K562 (cell line): ENCODE measurements around the gene BCAS4. TPM values are rescaled to one million over a fixed set of nuclear protein-coding genes. Genes with fewer than 3 reads are reported as not detected.
"Not testable (repeated sequence)": the region's sequence is repeated elsewhere in the genome, so short reads cannot be mapped to it uniquely, and the experiment has no call there.

Experiments
- ATAC-seq: fragments of 200-7000 bp; cut with Tn5 transposase; 3 replicates; pipeline ENCODE4 v1.9.1; 2020; ENCODE audit warnings: moderate library complexity
- BruUV-seq: library from RNA; stranded (reverse); fragments of 400-500 nt; replicated peaks from 2 replicates; lab custom pipeline; 2021; lab: Mats Ljungman, UMichigan
- CTCF ChIA-PET: fragments of 300-600 bp; formaldehyde crosslinking; extraction: SDS; loops from one replicate; lab custom pipeline; 2021; ENCODE audit warnings: low intra/inter-chr PET ratio; lab: Yijun Ruan, JAX
- POLR2A ChIA-PET: fragments of 300-600, 350-650 bp; sonication (Branson Sonifier 250); formaldehyde crosslinking; extraction: SDS; loops from one replicate; lab custom pipeline; 2021; ENCODE audit warnings: antibody characterized with exemption, inconsistent platforms; lab: Yijun Ruan, JAX
- DNase-seq, 4 experiments: peaks; one replicate each; pipeline versions ENCODE4 v3.0.0 to v3.0.0-alpha.2; 2011 to 2018; ENCODE audit warnings: low spot score in 3 of 4, mixed read lengths in 3 of 4; ENCODE audit errors: extremely low read depth in 1 of 4
- FAIRE-seq: peaks from 2 replicates; lab custom pipeline; 2011; peaks lifted over from hg19 to GRCh38; lab: Jason Lieb, UNC
- H2AFZ ChIP-seq: 2 replicates; pipeline ENCODE4 v1.6.0; 2011; ENCODE audit warnings: low read depth, low read length, control low read depth, inconsistent platforms
- H3K27ac ChIP-seq: fragments of 200-600 bp; 3 replicates; pipeline ENCODE4 v1.8.0; 2011; ENCODE audit warnings: low read depth, mild to moderate bottlenecking, control low read depth, inconsistent platforms, low read length, moderate library complexity, mixed read lengths; ENCODE audit errors: extremely low read depth
- H3K27me3 ChIP-seq, 2 experiments: fragments of 300-600 bp in 1 of 2; 2 replicates in 1 of 2; 3 replicates in 1 of 2; pipeline versions ENCODE4 v1.6.0 to v1.8.0; 2011; ENCODE audit warnings: inconsistent platforms in 2 of 2, low read length in 2 of 2, mild to moderate bottlenecking in 1 of 2, mixed read lengths in 1 of 2, moderate library complexity in 1 of 2; ENCODE audit not compliant: control insufficient read depth in 2 of 2, insufficient read depth in 2 of 2
- H3K36me3 ChIP-seq: fragments of 300-600 bp; 3 replicates; pipeline ENCODE4 v1.8.0; 2011; ENCODE audit warnings: mild to moderate bottlenecking, low read length, inconsistent platforms; ENCODE audit not compliant: control insufficient read depth, insufficient read depth
- H3K4me1 ChIP-seq, 2 experiments: fragments of 200-600 bp in 1 of 2; replicated peaks in 1 of 2; 2 replicates in 1 of 2; 3 replicates in 1 of 2; pipeline versions ENCODE4 v1.5.1 to v1.8.0; 2011; ENCODE audit warnings: inconsistent platforms in 2 of 2, low read length in 2 of 2, mild to moderate bottlenecking in 1 of 2, mixed read lengths in 1 of 2, moderate library complexity in 1 of 2; ENCODE audit not compliant: control insufficient read depth in 2 of 2, insufficient read depth in 2 of 2
- H3K4me2 ChIP-seq: 2 replicates; pipeline ENCODE4 v1.6.1; 2011; ENCODE audit warnings: low read length, control low read depth, inconsistent platforms, mixed read lengths; ENCODE audit not compliant: insufficient read depth
- H3K4me3 ChIP-seq: fragments of 200-600 bp; sonication (generic), shearing (Covaris generic); 2 replicates; pipeline ENCODE4 v1.5.1; 2016; ENCODE audit warnings: control low read depth, inconsistent platforms
- H3K79me2 ChIP-seq: fragments of 200-600 bp; 3 replicates; pipeline ENCODE4 v1.8.0; 2011; ENCODE audit warnings: low read length, inconsistent platforms; ENCODE audit not compliant: control insufficient read depth, insufficient read depth
- H3K9ac ChIP-seq, 2 experiments: 2 replicates each; pipeline versions ENCODE4 v1.6.0 to v1.6.1; 2011; ENCODE audit warnings: low read depth in 2 of 2, low read length in 2 of 2, control low read depth in 1 of 2, inconsistent platforms in 1 of 2, mild to moderate bottlenecking in 1 of 2, mixed read lengths in 1 of 2; ENCODE audit not compliant: insufficient read depth in 1 of 2
- H3K9me1 ChIP-seq: one replicate; pipeline ENCODE4 v1.6.0; 2011; ENCODE audit warnings: inconsistent platforms, mild to moderate bottlenecking, low read length, moderate library complexity; ENCODE audit not compliant: control insufficient read depth, insufficient read depth
- H3K9me3 ChIP-seq: replicated peaks from 2 replicates; pipeline ENCODE4 v1.5.1; 2011; ENCODE audit warnings: low read depth, low read length, inconsistent platforms; ENCODE audit not compliant: control insufficient read depth, insufficient read depth
- H4K20me1 ChIP-seq: replicated peaks from 2 replicates; pipeline ENCODE4 v1.6.1; 2011; ENCODE audit warnings: low read length, inconsistent platforms, mixed read lengths; ENCODE audit not compliant: control insufficient read depth, insufficient read depth
- DPF2 ChIP-seq: fragments of 450-650 bp; IDR thresholded peaks from 2 replicates; pipeline ENCODE4 v1.6.1; 2016
- EHMT2 ChIP-seq: fragments of 450-650 bp; IDR thresholded peaks from 2 replicates; pipeline ENCODE4 v1.6.1; 2018; ENCODE audit warnings: antibody characterized with exemption
- SMARCA4 ChIP-seq: fragments of 450-650 bp; IDR thresholded peaks from 2 replicates; pipeline ENCODE4 v1.6.1; 2016
- SOX6 ChIP-seq: fragments of 450-650 bp; IDR thresholded peaks from 2 replicates; pipeline ENCODE4 v1.6.1; 2014; ENCODE audit warnings: mild to moderate bottlenecking
- ZBTB11 ChIP-seq, 3 experiments: fragments of 200-800 bp in 1 of 3; fragments of 250-450 bp in 1 of 3; fragments of 450-650 bp in 1 of 3; sonication (Bioruptor Pico) in 1 of 3; sonication (Bioruptor generic) in 1 of 3; formaldehyde crosslinking in 1 of 3; IDR thresholded peaks; 2 replicates each; pipeline versions ENCODE4 v1.6.1 to v1.8.0; 2016 to 2022; ENCODE audit warnings: mild to moderate bottlenecking in 2 of 3, missing genetic modification characterization in 2 of 3, missing compliant biosample characterization in 1 of 3, moderate library complexity in 1 of 3
- WGBS: fragments of 100-300 bp; shearing (Covaris generic); methylation state at CpG from one replicate; pipeline ENCODE4 v1.1.6; 2016; ENCODE audit warnings: low coverage, mixed read lengths; ENCODE audit not compliant: insufficient coverage; ENCODE audit errors: missing lambda C conversion rate; 5-methylcytosine and 5-hydroxymethylcytosine counted together
- in situ Hi-C: fragments of 300-500 bp; cut with MboI; formaldehyde crosslinking; loops from 4 replicates; pipeline ENCODE4 v1.15.0; 2018; ENCODE audit warnings: inconsistent platforms, mixed read lengths
- intact Hi-C: fragments of 100-400 bp; cut with micrococcal nuclease; formaldehyde crosslinking; loops from 2 replicates; pipeline ENCODE4 v1.14.2; 2022
- polyA plus RNA-seq, 8 experiments: library from polyadenylated mRNA; depleted of rRNA in 4 of 8; stranded (reverse) in 5 of 8; unstranded in 3 of 8; fragments of >200 nt; fragmentation: Nextera tagmentation in 2 of 8; fragmentation: Illumina TruSeq in 1 of 8; extraction: Ambion mirVana in 2 of 8; extraction: Trizol in 1 of 8; gene quantifications; 2 replicates each; pipeline versions ENCODE4 v1.2.1 to v1.2.3, GENCODE V29; 2011 to 2014; ENCODE audit warnings: inconsistent platforms in 1 of 8, missing spikeins in 1 of 8
- total RNA-seq, 7 experiments: library from RNA; depleted of rRNA in 6 of 7; stranded (reverse); fragments of >200 nt in 6 of 7; fragmentation: Illumina TruSeq in 2 of 7; extraction: Trizol in 2 of 7; gene quantifications; 2 replicates each; pipeline versions ENCODE4 v1.2.1 to v1.2.3, GENCODE V29; 2011 to 2021; ENCODE audit warnings: low replicate concordance in 1 of 7
- TF ChIP-seq, protein P1 (sequence below), 2 experiments: fragments of 450-650 bp; IDR thresholded peaks; 2 replicates each; pipeline ENCODE4 v1.6.1; 2018; ENCODE audit warnings: mild to moderate bottlenecking in 2 of 2, low read depth in 1 of 2; ENCODE audit not compliant: partially characterized antibody in 2 of 2

The BCAS4 gene
- total and polyA plus RNA-seq, 9 of the 15 experiments (the other 6 are each of a cell fraction or from before 2014, with no cell fraction given): 0.15 to 2.3 (median 0.47) TPM

GRCh38 chr20:50766955-50767809 lies 27.7 kb upstream of the BCAS4 start (continued):
- TF ChIP-seq, protein P1, sequence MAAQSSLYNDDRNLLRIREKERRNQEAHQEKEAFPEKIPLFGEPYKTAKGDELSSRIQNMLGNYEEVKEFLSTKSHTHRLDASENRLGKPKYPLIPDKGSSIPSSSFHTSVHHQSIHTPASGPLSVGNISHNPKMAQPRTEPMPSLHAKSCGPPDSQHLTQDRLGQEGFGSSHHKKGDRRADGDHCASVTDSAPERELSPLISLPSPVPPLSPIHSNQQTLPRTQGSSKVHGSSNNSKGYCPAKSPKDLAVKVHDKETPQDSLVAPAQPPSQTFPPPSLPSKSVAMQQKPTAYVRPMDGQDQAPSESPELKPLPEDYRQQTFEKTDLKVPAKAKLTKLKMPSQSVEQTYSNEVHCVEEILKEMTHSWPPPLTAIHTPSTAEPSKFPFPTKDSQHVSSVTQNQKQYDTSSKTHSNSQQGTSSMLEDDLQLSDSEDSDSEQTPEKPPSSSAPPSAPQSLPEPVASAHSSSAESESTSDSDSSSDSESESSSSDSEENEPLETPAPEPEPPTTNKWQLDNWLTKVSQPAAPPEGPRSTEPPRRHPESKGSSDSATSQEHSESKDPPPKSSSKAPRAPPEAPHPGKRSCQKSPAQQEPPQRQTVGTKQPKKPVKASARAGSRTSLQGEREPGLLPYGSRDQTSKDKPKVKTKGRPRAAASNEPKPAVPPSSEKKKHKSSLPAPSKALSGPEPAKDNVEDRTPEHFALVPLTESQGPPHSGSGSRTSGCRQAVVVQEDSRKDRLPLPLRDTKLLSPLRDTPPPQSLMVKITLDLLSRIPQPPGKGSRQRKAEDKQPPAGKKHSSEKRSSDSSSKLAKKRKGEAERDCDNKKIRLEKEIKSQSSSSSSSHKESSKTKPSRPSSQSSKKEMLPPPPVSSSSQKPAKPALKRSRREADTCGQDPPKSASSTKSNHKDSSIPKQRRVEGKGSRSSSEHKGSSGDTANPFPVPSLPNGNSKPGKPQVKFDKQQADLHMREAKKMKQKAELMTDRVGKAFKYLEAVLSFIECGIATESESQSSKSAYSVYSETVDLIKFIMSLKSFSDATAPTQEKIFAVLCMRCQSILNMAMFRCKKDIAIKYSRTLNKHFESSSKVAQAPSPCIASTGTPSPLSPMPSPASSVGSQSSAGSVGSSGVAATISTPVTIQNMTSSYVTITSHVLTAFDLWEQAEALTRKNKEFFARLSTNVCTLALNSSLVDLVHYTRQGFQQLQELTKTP (IDR thresholded peaks at IDR 0.05; ENCODE audit: low read depth in 1 of 2, partially characterized antibody in 2 of 2): peak in 1 of 2 experiments; percentile 55
- TF ChIP-seq EHMT2: 0 out of 2 replicates have a peak, but pooled peaks have one; percentile 27
- TF ChIP-seq DPF2: peak; percentile 72
- peak; percentile 50; the same call in 1 of the 2 replicates for TF ChIP-seq SOX6
- TF ChIP-seq SMARCA4: peak; percentile 74
- TF ChIP-seq, all 486 proteins: peak for 53; not testable (repeated sequence) for 433

DNA sequence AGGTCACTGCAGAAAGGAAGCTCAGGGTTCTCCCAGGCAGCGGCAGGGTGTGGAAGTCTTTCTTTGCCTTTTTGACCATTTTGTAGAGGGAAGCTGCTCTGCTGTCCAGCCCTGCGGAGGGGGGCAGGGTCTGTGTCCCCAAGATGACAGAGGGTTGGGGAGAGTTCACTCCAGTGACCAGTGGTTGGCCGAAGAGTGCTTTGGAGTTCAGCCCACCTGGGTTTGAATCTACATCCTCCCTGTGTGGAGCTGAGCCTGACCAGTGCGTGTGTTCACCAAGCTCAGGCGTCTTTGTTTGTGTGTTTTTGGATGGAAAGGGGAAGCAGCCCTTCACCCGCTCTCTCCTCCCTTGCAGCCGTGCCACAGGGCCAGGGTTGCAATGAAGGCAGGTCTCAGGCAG lies 25.9 kb upstream of the BCAS4 start:
- DNase-seq, H3K4me2 ChIP-seq, in situ Hi-C loops, H3K36me3 ChIP-seq, intact Hi-C loops, H3K27ac ChIP-seq, CTCF ChIA-PET, H4K20me1 ChIP-seq, H2AFZ ChIP-seq, H3K4me3 ChIP-seq, H3K79me2 ChIP-seq, H3K9ac ChIP-seq, BruUV-seq, H3K27me3 ChIP-seq, H3K9me1 ChIP-seq, H3K9me3 ChIP-seq: not testable (repeated sequence)
- H3K4me1 ChIP-seq: peaks cover 21 to 35% of the 10 kb centered on the region in 2 experiments
- ATAC-seq: peak; percentile 43
- 61% methylated on average over 4 of the region's 7 CpGs for WGBS
- peak in 1 of 3 experiments; percentile 86; a peak in 2 of 6 replicates for TF ChIP-seq ZBTB11 (CRISPR knock-in tag; IDR thresholded peaks at IDR 0.05)
- POLR2A ChIA-PET: interaction anchor here (0.6 kb wide), 1 partner anchor 13 kb away, joined by 3 read pairs; no protein-coding TSS in a partner anchor
- peak; percentile 56 for FAIRE-seq
